NCI-H2029 treated with DMSO at 0.1 percent for 48 hours (cell line): ENCODE data around the gene ZNF664.
A peak's percentile ranks its signal among the peaks of the same experiment; 100 is the strongest.

Experiments
- DNase-seq: peaks from one replicate; lab custom pipeline; 2025; lab: John Stamatoyannopoulos, UW

The ZNF664 gene

DNA sequence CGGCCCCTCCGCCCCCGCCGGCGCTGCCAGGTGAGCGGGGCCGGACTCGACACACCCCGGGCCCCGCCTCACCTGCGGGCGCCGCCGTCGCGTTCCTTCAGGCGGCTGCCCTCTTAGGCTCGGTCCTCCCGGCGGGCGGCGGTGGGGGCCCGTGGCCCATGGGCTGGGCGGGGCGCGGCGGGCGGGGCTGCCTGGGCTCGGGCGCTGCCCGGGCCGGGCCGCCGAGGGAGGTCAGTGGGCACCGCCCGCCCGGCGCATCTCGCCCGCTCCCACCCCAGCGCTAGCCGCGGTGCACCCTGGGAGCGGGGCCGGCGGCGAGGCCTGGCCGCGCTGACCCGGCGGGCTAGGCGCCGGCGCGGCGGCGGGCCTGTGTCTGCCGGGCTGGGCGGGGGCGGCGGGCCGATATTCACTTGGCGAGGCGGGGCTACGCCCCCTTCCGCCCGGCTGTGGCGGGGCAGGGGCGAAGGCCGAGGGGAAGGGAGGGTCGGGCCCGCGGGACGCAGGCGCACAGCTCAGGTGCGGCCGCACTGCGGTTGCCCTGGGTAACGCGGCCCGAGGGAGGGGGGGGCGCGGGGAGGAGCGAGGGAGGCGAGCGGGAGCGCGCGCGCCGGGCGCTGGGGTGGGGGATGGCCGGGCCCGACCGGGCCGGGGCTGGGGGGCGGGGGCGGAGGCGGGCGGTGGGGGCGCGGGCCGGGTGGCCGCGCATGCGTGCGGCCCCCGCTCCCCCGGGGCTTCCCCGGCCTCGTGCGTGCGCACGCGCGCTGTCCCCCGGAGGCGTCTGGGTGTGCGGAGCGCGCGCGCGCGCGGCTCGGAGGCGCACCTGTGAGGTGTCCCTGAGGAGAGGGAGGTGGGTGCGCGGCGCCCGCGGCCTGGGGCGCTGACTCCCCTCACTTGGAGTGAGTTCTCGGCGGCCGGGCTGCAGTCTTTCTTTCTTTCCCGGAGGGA is at the start of gene ZNF664, which contains the start of gene CCDC92:
TSS of gene ZNF664 (plus strand) at position 759 of the 945 bp plus-strand sequence. CDS start 38,930 bp downstream, outside the sequence.
TSS of gene CCDC92 (minus strand) at position 375 of the 945 bp plus-strand sequence. CDS start 28,526 bp downstream, outside the sequence.
- peak; percentile 61 for DNase-seq

- no peak for DNase-seq
These were observed 49.1 kb upstream of the ZNF664 start for GRCh38 chr12:123923927-123924326.

GRCh38 chr12:123924539-123924938 is 48.5 kb upstream of the ZNF664 start:
- DNase-seq: no peak

DNA sequence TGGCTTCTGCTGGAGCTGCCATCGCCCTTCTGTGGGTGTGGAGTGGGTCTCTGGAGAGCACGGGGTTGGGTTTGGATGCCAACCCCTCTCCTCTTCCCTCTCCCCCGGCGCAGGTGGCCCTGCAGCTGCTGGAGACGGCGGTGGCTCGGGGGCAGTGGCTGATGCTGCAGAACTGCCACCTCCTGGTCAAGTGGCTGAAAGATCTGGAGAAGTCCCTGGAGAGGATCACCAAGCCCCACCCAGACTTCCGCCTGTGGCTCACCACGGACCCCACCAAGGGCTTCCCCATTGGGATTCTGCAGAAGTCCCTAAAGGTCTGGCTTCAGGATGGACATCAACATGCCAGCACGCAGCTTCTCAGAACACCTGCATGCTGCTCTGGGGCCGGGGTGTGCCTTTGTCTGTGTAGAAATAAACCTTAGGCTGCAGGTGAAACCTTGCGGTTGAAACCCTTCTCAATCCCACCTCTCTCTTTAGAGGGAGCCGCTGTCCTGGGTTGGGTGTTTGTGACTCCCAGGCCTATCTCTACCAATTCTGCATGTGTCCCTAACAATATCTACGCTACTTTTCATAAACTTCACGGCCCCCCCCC is 44.6 kb upstream of the ZNF664 start:
- DNase-seq: no peak

DNA sequence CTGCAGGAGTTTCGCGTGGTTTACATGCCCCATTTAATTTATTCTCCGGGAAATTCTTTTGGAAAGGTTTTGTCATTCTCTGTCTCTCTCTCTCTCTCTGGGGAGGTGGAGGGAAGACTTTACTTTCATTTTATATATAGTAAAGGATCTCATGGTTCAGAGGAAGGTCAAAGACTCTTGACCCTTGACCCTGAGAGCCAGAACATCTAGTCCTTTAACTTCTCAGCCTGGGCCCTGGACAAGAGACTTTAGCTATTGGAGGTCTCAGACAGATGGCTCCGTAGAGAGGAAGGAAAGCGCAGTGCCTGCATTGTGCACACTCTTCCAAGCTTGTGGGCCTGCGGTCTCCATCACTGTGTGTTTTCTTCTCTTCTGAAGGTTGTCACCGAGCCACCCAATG is 44.1 kb upstream of the ZNF664 start:
- no peak for DNase-seq

GRCh38 chr12:123929946-123930583 is 43.0 kb upstream of the ZNF664 start:
- DNase-seq: no peak

GRCh38 chr12:123931686-123932321 is 41.2 kb upstream of the ZNF664 start:
- DNase-seq: no peak

- DNase-seq: no peak
These were observed 39.8 kb upstream of the ZNF664 start for GRCh38 chr12:123933214-123933613.

DNA sequence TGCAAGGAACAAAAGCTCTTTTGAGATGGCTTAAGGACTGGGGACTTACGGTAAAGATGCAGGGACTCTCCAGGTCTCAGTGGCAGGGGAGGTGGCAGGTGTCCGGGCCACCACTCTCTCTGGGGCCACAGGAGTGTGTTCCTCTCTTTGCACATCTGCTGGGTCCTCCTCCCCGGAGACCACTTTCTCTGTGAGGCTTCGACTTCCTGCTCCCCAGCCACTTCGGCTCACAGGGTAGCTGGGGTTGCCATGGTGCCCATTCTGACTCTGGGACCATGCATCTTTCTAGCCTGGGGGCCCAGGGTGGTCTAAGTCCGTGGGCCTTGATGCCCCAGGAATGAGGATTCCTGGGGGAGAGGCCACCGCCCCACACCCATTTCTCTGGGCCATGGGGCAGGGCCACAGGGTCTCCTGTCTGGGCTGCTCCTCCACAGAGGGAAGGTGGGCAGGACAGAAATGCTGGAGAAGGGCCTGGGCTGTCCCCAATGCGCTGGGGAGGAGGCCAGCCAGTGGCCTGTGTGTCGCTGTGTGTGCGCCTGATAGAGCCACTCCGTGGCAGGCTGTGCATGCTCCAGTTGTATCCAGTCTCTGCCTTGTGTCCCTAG is 38.9 kb upstream of the ZNF664 start:
- no peak for DNase-seq

DNA sequence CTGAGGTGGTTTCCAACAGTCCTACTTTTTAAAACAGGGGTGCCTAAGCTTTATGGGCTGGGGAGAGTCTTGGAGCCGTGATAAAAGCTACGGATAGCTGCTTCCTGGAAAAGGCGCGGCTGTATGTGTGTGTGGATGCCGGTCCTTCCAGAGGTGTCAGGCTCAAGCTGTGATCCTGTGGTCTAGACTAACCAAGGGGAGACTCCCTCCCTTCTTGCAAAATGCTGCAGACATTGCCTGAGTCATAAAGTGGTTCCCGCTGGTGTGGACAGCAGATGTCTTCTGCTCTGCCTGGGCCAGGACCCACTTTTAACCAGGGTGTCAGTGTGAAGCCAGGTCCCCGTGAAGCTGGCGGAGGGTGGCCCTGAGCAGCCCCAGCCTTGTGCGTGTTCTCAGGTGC is 38.2 kb upstream of the ZNF664 start:
- DNase-seq: no peak

GRCh38 chr12:123935956-123936355 is 37.1 kb upstream of the ZNF664 start:
- no peak for DNase-seq

DNA sequence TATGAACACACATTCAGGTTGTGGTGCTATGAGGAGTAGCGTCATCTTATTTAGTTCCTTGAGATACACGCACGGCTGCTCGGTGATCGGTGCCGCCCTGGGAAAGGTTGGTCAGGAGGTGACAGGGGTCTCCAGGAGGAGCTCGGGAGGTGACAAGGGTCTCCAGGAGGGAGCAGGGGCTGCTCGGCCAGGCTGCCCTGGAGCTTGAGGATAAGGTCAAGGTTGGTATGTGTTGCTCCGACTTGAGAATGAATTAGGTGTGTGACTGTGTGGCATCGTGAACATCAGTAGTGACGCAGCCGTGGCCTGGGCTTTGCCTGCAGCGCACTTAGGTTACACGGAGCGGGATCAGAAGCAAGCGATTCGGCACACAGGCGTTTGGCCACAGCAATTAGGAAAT is 36.5 kb upstream of the ZNF664 start:
- no peak for DNase-seq

DNA sequence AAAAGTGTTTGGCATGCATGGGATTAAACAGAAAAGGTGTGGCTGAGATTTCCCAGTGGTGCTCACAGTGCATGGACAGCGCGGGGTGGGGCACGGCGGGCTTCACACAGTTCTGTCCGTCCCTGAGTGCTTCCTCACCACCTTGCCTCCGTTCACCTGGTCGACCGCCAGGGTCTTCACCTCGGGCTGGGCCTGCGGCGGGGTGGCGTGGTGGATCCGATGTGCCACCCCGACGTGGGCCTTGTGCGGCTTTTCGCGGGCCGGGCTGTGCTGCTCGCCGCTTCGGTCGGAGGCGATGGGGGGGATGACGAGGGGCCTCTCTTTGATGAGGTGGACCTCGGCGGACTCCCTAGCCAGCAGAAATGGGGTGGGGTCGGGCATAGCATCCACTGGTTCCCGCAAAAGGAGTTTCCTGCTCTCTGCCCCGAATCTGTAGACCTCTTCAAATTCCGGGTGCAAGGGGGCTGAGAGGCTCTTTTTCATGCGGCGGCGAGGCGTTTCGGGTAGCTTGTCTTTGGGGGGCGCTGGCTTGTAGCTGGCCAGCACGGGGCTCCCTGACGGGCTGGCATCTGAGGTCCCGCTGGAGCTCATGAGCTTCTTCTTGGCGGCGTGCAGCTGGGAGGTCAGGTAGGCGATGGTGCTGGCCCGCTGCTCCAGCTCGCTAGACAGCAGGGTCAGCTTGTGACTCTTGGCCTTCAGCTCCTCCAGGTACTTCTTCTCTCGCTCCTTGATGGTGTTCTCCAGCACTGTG is 35.9 kb upstream of the ZNF664 start:
- DNase-seq: no peak

GRCh38 chr12:123937707-123938591 is 35.1 kb upstream of the ZNF664 start:
- DNase-seq: no peak

GRCh38 chr12:123938679-123939480 is 34.1 kb upstream of the ZNF664 start:
- no peak for DNase-seq

GRCh38 chr12:123939716-123940626 is 33.0 kb upstream of the ZNF664 start:
- DNase-seq: no peak

- DNase-seq: no peak
These were observed 32.4 kb upstream of the ZNF664 start for GRCh38 chr12:123940627-123940966.

- no peak for DNase-seq
These were observed 32.0 kb upstream of the ZNF664 start for GRCh38 chr12:123941000-123941399.
